Urinary bladder (tissue), 4 donors: ENCODE data around the gene ROBO2. TPM values are rescaled to one million over a fixed set of nuclear protein-coding genes. Genes with fewer than 3 reads are reported as not detected.

Experiments
- DNase-seq: peaks from one replicate; pipeline ENCODE4 v3.0.0-alpha.2; 2015; ENCODE audit errors: extremely low spot score
- H3K27ac ChIP-seq: one replicate; pipeline ENCODE4 v1.5.1; 2013; ENCODE audit warnings: low read depth, mild to moderate bottlenecking, moderate library complexity
- H3K36me3 ChIP-seq: one replicate; pipeline ENCODE4 v1.6.1; 2013; ENCODE audit warnings: mild to moderate bottlenecking, moderate library complexity; ENCODE audit not compliant: insufficient read depth
- H3K4me1 ChIP-seq: one replicate; pipeline ENCODE4 v1.6.1; 2013; ENCODE audit warnings: mild to moderate bottlenecking, moderate library complexity; ENCODE audit not compliant: insufficient read depth
- H3K4me3 ChIP-seq: one replicate; pipeline ENCODE4 v1.5.1; 2013; ENCODE audit warnings: low read depth, low read length
- WGBS: extraction: QIAGEN DNeasy Blood & Tissue Kit; methylation state at CpG from one replicate; pipeline ENCODE4 v1.1.7; 2013; 5-methylcytosine and 5-hydroxymethylcytosine counted together
- polyA plus RNA-seq: library from polyadenylated mRNA; stranded (reverse); fragments of 200-250 nt; gene quantifications from one replicate; pipeline ENCODE4 v1.2.3, GENCODE V29; 2013
- total RNA-seq: library from RNA; depleted of rRNA; stranded (reverse); fragments of >200 nt; gene quantifications from one replicate; pipeline ENCODE4 v1.2.3, GENCODE V29; 2014
- donor health status: healthy with polysubstance abuse.
- donor health status: healthy.

The ROBO2 gene
- total and polyA plus RNA-seq, 2 donors: 1.4 to 38.1 TPM

GRCh38 chr3:77191640-77192039, 151.7 kb downstream of the ROBO2 start:
- Histone ChIP-seq H3K27ac (no peak overlapping the region), H3K4me1 (peaks cover 1% of the 10 kb centered on the region), H3K36me3 (no peaks in the 10 kb centered on the region), H3K4me3 (no peak overlapping the region)
- WGBS: 40% methylated on average over 3 of the region's 3 CpGs
- no peak for DNase-seq

- 85% methylated on average over 12 of the region's 12 CpGs for WGBS
- DNase-seq: no peak
- Histone ChIP-seq H3K4me1 (peaks cover 1% of the 10 kb centered on the region), H3K36me3 (no peaks in the 10 kb centered on the region), H3K4me3 (no peak overlapping the region), H3K27ac (no peak overlapping the region)
Measured at GRCh38 chr3:77195766-77196545, 156.1 kb downstream of the ROBO2 start.

- DNase-seq: no peak
- 80% methylated on average over 2 of the region's 2 CpGs for WGBS
- H3K36me3 ChIP-seq: no peaks in the 10 kb centered on the region
Measured at GRCh38 chr3:77197408-77197807, 157.5 kb downstream of the ROBO2 start.

GRCh38 chr3:77203851-77204250, 164.0 kb downstream of the ROBO2 start:
- no peak overlapping the region for H3K4me3 ChIP-seq
- no peaks in the 10 kb centered on the region for H3K36me3 ChIP-seq
- H3K4me1 ChIP-seq: no peaks in the 10 kb centered on the region
- DNase-seq: no peak
- no peak overlapping the region for H3K27ac ChIP-seq

More at GRCh38 chr3:77197408-77197807, 157.5 kb downstream of the ROBO2 start:
- Histone ChIP-seq H3K4me3 (no peak overlapping the region), H3K4me1 (peaks cover 1% of the 10 kb centered on the region), H3K27ac (no peak overlapping the region)

- no peak for DNase-seq
- no peak overlapping the region for H3K27ac ChIP-seq
- no peak overlapping the region for H3K4me3 ChIP-seq
- no peaks in the 10 kb centered on the region for H3K36me3 ChIP-seq
- H3K4me1 ChIP-seq: no peaks in the 10 kb centered on the region
- 87% methylated on average over 11 of the region's 11 CpGs for WGBS
Measured at GRCh38 chr3:77204788-77205187, 164.9 kb downstream of the ROBO2 start.

- Histone ChIP-seq H3K27ac (no peak overlapping the region), H3K36me3 (no peaks in the 10 kb centered on the region), H3K4me1 (no peaks in the 10 kb centered on the region), H3K4me3 (no peak overlapping the region)
- WGBS: 90% methylated on average over 8 of the region's 8 CpGs
- no peak for DNase-seq
Measured at GRCh38 chr3:77207753-77208152, 167.9 kb downstream of the ROBO2 start.

- no peak for DNase-seq
- H3K4me3 ChIP-seq: no peak overlapping the region
- no peaks in the 10 kb centered on the region for H3K36me3 ChIP-seq
- no peak overlapping the region for H3K27ac ChIP-seq
- 78% methylated on average over 3 of the region's 3 CpGs for WGBS
- H3K4me1 ChIP-seq: no peaks in the 10 kb centered on the region
Measured at GRCh38 chr3:77222701-77223100, 182.8 kb downstream of the ROBO2 start.

- Histone ChIP-seq H3K4me3 (no peak overlapping the region), H3K36me3 (no peaks in the 10 kb centered on the region), H3K27ac (no peak overlapping the region), H3K4me1 (no peaks in the 10 kb centered on the region)
- DNase-seq: no peak
- 69% methylated on average over 2 of the region's 2 CpGs for WGBS
Measured at GRCh38 chr3:77227567-77227966, 187.7 kb downstream of the ROBO2 start.

GRCh38 chr3:77232557-77232956, 192.7 kb downstream of the ROBO2 start:
- WGBS: 97% methylated on average over 2 of the region's 2 CpGs
- H3K4me3 ChIP-seq: no peak overlapping the region
- DNase-seq: no peak

GRCh38 chr3:77234004-77234403, 194.1 kb downstream of the ROBO2 start:
- Histone ChIP-seq H3K36me3 (no peaks in the 10 kb centered on the region), H3K27ac (no peak overlapping the region), H3K4me1 (no peaks in the 10 kb centered on the region), H3K4me3 (no peak overlapping the region)
- DNase-seq: no peak
- 58% methylated on average over 2 of the region's 2 CpGs for WGBS

More at GRCh38 chr3:77232557-77232956, 192.7 kb downstream of the ROBO2 start:
- Histone ChIP-seq H3K36me3 (no peaks in the 10 kb centered on the region), H3K4me1 (no peaks in the 10 kb centered on the region), H3K27ac (no peak overlapping the region)

GRCh38 chr3:77236118-77236517, 196.2 kb downstream of the ROBO2 start:
- Histone ChIP-seq H3K4me1 (no peaks in the 10 kb centered on the region), H3K36me3 (no peaks in the 10 kb centered on the region), H3K27ac (no peak overlapping the region), H3K4me3 (no peak overlapping the region)
- WGBS: 45% methylated on average over 7 of the region's 7 CpGs
- DNase-seq: no peak

- Histone ChIP-seq H3K4me1 (no peaks in the 10 kb centered on the region), H3K27ac (no peak overlapping the region), H3K4me3 (no peak overlapping the region), H3K36me3 (no peaks in the 10 kb centered on the region)
- DNase-seq: no peak
- WGBS: 97% methylated on average over 40 of the region's 40 CpGs
Measured at GRCh38 chr3:77240072-77240650, 200.3 kb downstream of the ROBO2 start.

- H3K36me3 ChIP-seq: no peaks in the 10 kb centered on the region
- WGBS: 41% methylated on average over 2 of the region's 2 CpGs
- H3K27ac ChIP-seq: no peak overlapping the region
- DNase-seq: no peak
- H3K4me3 ChIP-seq: no peak overlapping the region
- no peaks in the 10 kb centered on the region for H3K4me1 ChIP-seq
Measured at GRCh38 chr3:77242371-77242770, 202.5 kb downstream of the ROBO2 start.

GRCh38 chr3:77244981-77245380, 205.1 kb downstream of the ROBO2 start:
- Histone ChIP-seq H3K4me3 (no peak overlapping the region), H3K27ac (no peak overlapping the region), H3K36me3 (no peaks in the 10 kb centered on the region), H3K4me1 (no peaks in the 10 kb centered on the region)
- 92% methylated on average over 3 of the region's 3 CpGs for WGBS
- no peak for DNase-seq
